Ovary (tissue), 9 donors: ENCODE results near the gene LMBR1L. TPM values are rescaled to one million over a fixed set of nuclear protein-coding genes. Genes with fewer than 3 reads are reported as not detected.

Experiments used
- DNase-seq, 5 donors: peaks; one replicate each; pipeline ENCODE4 v3.0.0-alpha.2; 2019 to 2020
- H3K27ac ChIP-seq, 2 donors: fragments of 200-600 bp; one replicate each; pipeline versions ENCODE4 v1.5.1 to v1.8.0; 2019 to 2022
- H3K27me3 ChIP-seq: fragments of 200-600 bp; one replicate; pipeline ENCODE4 v1.8.0; 2022
- H3K36me3 ChIP-seq: fragments of 200-600 bp; sonication (generic); one replicate; pipeline ENCODE4 v1.5.1; 2019
- H3K4me1 ChIP-seq: one replicate; pipeline ENCODE4 v1.8.1; 2013; ENCODE audit warnings: mild to moderate bottlenecking, moderate library complexity; ENCODE audit not compliant: insufficient read depth
- H3K4me3 ChIP-seq: fragments of 200-600 bp; sonication (generic); one replicate; pipeline ENCODE4 v1.5.1; 2017
- H3K9me3 ChIP-seq, 2 donors: fragments of 200-600 bp in 1 of 2; sonication (generic) in 1 of 2; one replicate each; pipeline versions ENCODE4 v1.5.1 to v1.8.1; 2013 to 2019; ENCODE audit warnings: mild to moderate bottlenecking in 1 of 2, moderate library complexity in 1 of 2
- CTCF ChIP-seq, 3 donors: fragments of 450-650 bp in 2 of 3; fragments of 200-600 bp in 1 of 3; IDR thresholded peaks; one replicate each; pipeline versions ENCODE4 v1.5.1 to v1.8.0; 2016 to 2022; ENCODE audit warnings: antibody characterized with exemption in 3 of 3, mild to moderate bottlenecking in 1 of 3
- EP300 ChIP-seq: sonication (generic); formaldehyde crosslinking; IDR thresholded peaks from one replicate; pipeline ENCODE4 v1.6.1; 2017; ENCODE audit warnings: antibody characterized with exemption
- POLR2A ChIP-seq: fragments of 450-650 bp; IDR thresholded peaks from one replicate; pipeline ENCODE4 v1.6.1; 2017; ENCODE audit warnings: antibody characterized with exemption, mild to moderate bottlenecking, moderate library complexity
- WGBS, 3 donors: extraction: QIAGEN DNeasy Blood & Tissue Kit in 1 of 3; methylation state at CpG; one replicate each; pipeline versions ENCODE4 v1.1.5 to v1.1.7; 2013 to 2017; 5-methylcytosine and 5-hydroxymethylcytosine counted together
- intact Hi-C, 4 donors: fragments of 100-400 bp; cut with DNase I; formaldehyde crosslinking; loops; one replicate each; pipeline versions ENCODE4 v1.11.0 to v1.15.1; 2022 to 2023
- polyA plus RNA-seq, 2 donors: library from polyadenylated mRNA; stranded (reverse); fragments of 200-250 nt in 1 of 2; fragments of 350-450 nt in 1 of 2; fragmentation: Illumina TruSeq in 1 of 2; extraction: RNeasy Lipid Tissue Mini Kit (QIAGEN cat#74804) in 1 of 2; gene quantifications; one replicate each; pipeline ENCODE4 v1.2.3, GENCODE V29; 2013 to 2014
- total RNA-seq, 7 donors: library from RNA; depleted of rRNA in 2 of 7; stranded (reverse); fragments of >200 nt in 2 of 7; fragmentation: NEBNext Ultra II Directional in 3 of 7; extraction: Animal tissue kit (Norgen Biotek cat#: 25700) in 3 of 7; gene quantifications; one replicate each; pipeline versions ENCODE4 v1.1.0 to v1.2.4, GENCODE V29; 2016 to 2023
- donor health status: DM: no; HTN: no; CAD: no; lungs with moderate emphysema.
- donor health status: DM: no; HTN: no; CAD: no.
- donor health status: Bipolar disorder and iron deficiency.
- donor health status: DM: yes; HTN: yes; CAD: no.
- donor health status: DM: no; HTN: no; CAD: no.
- donor health status: DM: yes; HTN: yes; CAD: no.

The LMBR1L gene
- total and polyA plus RNA-seq, 9 donors = 63.8 to 95.8 (median 68.5) TPM

DNA sequence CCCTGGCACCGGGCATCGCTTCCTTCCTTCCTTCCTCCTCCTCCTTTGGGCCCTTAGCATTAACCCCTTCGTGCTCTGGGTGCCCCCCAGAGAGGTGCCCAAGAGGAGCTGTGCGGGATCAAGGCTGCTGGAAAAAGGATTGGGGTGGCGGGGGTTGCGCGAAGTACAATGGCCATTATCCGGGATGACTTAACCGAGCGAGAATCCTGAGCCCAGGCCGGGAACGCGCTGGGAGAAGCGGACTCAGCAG lies 18.9 kb downstream of the LMBR1L start:
- no peak overlapping the region for H3K27ac ChIP-seq
- no peaks in the 10 kb centered on the region for H3K36me3 ChIP-seq
- intact Hi-C loops = loop anchor here in 2 of 4 donors (5.0 to 10.0 kb wide), 2 partner anchors 141 to 143 kb away; no protein-coding TSS in a partner anchor
- peak overlapping the region; percentile 1 for H3K4me3 ChIP-seq
- WGBS, 3 donors = 5 to 8% (median 5%) methylated on average over 14 of the region's 14 CpGs
- peaks cover 3% of the 10 kb centered on the region for H3K27me3 ChIP-seq
- DNase-seq = no peak
- peaks cover 13% of the 10 kb centered on the region for H3K4me1 ChIP-seq
- H3K9me3 ChIP-seq = no peaks in the 10 kb centered on the region
- TF ChIP-seq POLR2A (no peak), CTCF (IDR thresholded peaks at IDR 0.05) (no peak), EP300 (no peak)

DNA sequence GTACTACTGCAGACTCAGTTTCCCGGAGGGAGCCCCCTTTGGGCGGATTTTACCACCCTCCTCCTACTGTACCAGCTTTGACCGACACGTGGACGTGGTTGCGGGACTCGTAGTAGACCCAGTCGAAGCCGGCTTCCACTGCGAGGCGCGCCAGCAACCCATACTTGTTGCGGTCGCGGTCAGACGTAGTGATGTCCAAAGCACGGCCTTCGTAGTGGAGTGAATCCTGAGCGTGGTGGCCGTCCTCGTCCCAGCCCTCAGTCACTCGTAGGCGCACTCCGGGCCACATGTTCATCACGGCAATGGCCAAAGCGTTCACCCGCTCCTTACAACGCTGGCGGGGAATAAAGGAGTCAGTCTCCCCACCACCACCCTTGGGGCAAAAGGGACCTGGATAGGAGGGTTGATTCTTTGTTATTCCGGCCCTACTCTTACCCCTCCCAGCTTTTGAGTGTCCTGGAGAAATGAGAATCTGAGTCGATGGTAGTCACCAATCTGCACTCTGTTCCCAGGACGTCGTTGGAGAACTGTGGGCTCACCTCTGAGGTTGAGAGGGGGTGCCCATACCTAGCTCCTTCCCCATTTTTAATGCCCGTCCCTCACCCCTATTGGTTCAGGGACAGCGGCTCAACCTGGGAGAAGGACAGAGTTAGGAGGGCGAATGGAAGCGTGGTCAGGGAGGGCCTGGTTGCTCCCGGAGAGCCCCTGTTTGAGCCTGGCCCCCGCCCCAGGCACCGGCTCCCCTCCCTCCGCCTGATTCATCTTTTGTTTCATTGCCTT lies 19.4 kb downstream of the LMBR1L start:
- DNase-seq = peak in 1 of 5 donors; percentile 46
- peaks cover 3% of the 10 kb centered on the region for H3K27me3 ChIP-seq
- H3K36me3 ChIP-seq = no peaks in the 10 kb centered on the region
- intact Hi-C loops = loop anchor here in 2 of 4 donors (5.0 to 10.0 kb wide), 2 partner anchors 141 to 144 kb away; no protein-coding TSS in a partner anchor
- H3K4me3 ChIP-seq = no peak overlapping the region
- H3K9me3 ChIP-seq = no peaks in the 10 kb centered on the region
- 76 to 81% (median 79%) methylated on average over 41 of the region's 41 CpGs for WGBS, 3 donors
- peaks cover 13% of the 10 kb centered on the region for H3K4me1 ChIP-seq
- no peak overlapping the region for H3K27ac ChIP-seq
- TF ChIP-seq EP300 = no peak

DNA sequence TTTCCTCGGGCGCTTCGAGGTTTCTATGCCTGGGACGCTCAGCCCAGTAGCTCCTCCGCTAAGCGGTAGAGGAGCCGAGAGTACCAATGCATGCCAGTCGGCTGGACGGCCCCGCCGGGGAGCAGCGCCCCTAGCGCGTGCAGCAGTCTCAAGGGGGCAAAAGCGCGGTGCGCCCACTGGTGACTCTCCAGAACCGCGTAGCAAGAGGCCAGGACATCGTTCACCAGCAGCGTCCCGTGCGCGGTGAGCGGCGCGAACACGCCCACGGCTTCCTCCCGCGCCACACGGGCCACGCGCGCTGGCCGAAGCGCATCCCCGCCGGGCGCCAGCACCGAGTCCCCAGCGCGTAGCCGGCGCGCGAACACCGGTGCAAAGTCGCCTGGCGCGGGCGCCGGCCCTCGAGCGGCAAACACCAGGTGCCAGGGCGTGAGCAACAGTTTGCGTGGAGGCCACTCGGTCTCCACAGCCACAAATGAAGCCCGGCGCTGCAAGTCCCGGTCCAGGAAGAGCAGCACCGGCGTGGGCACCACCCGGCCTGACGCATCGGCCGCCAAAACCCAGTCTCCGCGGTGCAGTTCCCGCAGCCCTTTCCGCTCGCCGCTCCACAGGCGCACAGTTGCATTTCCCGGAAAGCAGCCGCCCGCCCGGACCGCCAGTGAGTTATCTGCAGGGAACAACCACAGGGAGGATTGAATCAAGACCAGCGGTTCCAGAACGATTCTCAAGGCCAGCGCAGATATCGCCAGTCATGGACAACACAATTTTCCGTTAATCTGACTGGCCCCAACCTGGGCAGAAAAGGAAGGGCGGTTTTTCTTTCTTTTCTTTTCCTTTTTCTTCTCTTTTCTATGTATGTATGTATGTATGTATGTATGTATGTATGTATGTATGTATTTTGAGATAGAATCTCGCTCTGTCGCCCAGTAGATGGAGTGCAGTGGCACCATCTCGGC lies 20.6 kb downstream of the LMBR1L start:
- peak in 4 of 5 donors; percentile 52 to 72 (median 60) for DNase-seq
- TF ChIP-seq EP300 (no peak), POLR2A (no peak), CTCF (IDR thresholded peaks at IDR 0.05) (no peak)
- intact Hi-C loops = loop anchor here (2.0 to 10.0 kb wide), 5 partner anchors 31 to 147 kb away; no protein-coding TSS in a partner anchor
- H3K4me1 ChIP-seq = peaks cover 13% of the 10 kb centered on the region
- H3K4me3 ChIP-seq = peak overlapping the region; percentile 7
- WGBS, 3 donors = 3 to 7% (median 5%) methylated on average over 53 to 88 of the region's 88 CpGs
- H3K9me3 ChIP-seq = no peaks in the 10 kb centered on the region
- H3K36me3 ChIP-seq = no peaks in the 10 kb centered on the region
- peaks cover 3% of the 10 kb centered on the region for H3K27me3 ChIP-seq
- H3K27ac ChIP-seq = no peak overlapping the region

- Histone ChIP-seq H3K27ac (no peak overlapping the region), H3K4me3 (no peak overlapping the region), H3K4me1 (peaks cover 13% of the 10 kb centered on the region), H3K36me3 (no peaks in the 10 kb centered on the region), H3K9me3 (no peaks in the 10 kb centered on the region), H3K27me3 (peaks cover 3% of the 10 kb centered on the region)
- no peak for TF ChIP-seq EP300
- TF ChIP-seq POLR2A = no peak
- TF ChIP-seq CTCF (IDR thresholded peaks at IDR 0.05) = no peak
- intact Hi-C loops = loop anchor here in 3 of 4 donors (2.0 to 5.0 kb wide), 3 partner anchors 32 to 148 kb away; no protein-coding TSS in a partner anchor
- 67 to 76% (median 72%) methylated on average over 6 of the region's 6 CpGs for WGBS, 3 donors
- no peak for DNase-seq
Measured at GRCh38 chr12:49088932-49089330, 21.7 kb downstream of the LMBR1L start.
